HG02884 (cell line): ENCODE measurements around the gene RGS6.

Source experiments
- ATAC-seq: cut with Tn5 transposase; IDR thresholded peaks from one replicate; pipeline ENCODE4 v1.9.1; 2021; ENCODE audit warnings: mild to moderate bottlenecking, moderate library complexity; ENCODE audit not compliant: unreplicated experiment

The RGS6 gene

DNA sequence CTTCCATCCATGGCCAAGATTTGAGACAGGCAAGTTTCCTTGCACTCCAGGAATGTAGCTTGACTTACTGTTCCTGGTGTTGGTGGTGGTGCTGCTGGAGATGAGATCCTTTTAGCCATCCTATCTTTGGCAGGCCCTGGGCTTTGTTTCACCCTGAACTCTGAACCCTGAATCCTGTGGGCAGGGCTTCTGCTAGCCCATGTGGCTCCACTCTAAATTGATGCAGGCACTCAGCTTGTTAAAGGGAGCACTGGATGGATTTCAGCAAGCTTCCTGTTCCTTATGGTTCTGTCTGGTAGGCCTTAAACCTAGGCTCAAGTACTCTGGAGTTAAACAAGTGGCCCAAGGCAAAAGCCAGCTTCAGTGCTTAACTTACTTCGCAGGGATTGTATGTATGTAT lies 138.2 kb downstream of the RGS6 start:
- ATAC-seq: no peak

DNA sequence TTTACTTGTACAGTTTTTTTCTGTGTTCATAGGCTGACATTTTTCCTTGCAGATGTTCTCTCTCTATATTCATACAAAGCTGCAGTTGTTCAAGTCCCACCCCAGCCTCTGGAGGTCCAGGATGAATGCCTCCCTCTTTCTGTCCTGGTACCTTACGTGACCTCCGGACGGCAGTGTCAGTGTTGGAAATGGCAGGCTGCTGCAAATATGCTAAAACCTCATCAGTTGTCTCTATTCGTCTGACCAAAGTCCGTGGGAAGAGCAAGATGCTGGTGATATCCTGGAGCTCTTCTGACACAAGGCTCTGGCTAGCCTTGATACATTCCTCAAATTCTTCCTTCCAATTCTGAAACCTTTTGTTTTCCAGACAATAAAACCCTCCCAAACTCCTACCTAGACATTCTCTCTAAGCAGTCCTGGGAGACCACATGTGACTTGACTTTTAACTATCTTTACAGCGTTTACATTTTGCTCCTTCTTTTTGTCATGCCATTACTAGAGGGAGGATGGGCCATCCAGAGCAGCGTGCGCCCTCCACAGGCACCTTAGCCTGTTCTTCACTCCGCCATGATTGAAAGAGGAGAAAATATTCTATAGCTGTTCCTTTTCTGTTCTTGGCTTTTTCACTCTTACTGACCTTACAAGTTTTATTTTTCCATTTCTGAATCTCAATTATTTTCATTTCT lies 143.6 kb downstream of the RGS6 start:
- no peak for ATAC-seq

DNA sequence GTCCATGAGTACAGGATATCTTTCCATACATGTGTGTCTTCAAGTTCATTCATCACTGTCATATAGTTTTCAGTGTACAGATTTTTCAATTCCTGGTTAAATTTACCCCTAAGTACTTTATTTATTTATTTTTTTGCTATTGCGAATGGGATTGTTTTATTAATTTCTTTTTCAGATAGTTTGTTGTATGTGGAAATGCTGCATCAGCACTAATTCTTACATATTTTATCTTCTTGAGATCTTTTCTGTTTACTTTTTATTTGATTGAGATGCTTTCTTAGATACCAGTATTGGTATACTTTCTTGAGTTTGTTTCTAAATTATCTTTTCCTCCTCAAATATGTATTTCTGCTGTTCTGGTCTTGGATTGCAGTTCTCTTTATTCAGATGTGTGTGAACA lies 148.9 kb downstream of the RGS6 start:
- ATAC-seq: no peak

DNA sequence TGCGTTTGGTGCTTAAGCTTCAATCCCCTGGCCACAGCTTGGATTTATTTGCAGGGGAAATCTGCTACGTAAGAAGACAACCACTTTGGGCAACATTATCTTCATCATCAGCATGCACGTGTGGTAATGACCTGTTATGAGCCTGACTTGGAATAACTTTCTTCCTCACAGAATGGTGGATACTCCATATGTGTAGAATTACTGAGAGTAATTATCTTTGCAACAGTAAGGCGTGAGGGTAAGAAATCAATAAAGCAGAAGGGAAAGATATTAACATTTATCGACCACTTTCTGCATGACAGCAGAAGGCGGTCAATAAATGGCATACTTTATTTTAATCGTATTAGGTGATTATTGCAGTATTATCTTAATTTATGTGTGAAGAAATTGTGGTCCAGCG lies 152.7 kb downstream of the RGS6 start:
- ATAC-seq: no peak

DNA sequence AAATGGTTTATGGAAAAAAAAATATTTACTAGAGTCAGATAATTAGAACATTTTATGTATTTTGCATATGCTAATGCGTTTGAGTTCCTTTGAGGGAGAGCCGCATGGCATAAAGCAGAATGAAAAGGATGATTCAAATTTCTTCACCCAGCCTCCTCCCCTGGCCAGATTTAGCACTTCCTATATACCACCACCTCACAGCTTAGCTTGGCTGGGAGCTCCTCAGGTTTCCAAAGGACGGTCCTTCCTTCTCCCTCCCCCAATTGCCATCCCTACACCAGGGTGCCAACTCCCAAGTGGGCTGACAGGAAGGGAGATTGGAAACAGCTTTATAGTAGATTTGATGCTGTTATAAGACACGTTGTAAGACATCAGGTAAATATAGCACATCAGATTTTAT lies 157.4 kb downstream of the RGS6 start:
- no peak for ATAC-seq

DNA sequence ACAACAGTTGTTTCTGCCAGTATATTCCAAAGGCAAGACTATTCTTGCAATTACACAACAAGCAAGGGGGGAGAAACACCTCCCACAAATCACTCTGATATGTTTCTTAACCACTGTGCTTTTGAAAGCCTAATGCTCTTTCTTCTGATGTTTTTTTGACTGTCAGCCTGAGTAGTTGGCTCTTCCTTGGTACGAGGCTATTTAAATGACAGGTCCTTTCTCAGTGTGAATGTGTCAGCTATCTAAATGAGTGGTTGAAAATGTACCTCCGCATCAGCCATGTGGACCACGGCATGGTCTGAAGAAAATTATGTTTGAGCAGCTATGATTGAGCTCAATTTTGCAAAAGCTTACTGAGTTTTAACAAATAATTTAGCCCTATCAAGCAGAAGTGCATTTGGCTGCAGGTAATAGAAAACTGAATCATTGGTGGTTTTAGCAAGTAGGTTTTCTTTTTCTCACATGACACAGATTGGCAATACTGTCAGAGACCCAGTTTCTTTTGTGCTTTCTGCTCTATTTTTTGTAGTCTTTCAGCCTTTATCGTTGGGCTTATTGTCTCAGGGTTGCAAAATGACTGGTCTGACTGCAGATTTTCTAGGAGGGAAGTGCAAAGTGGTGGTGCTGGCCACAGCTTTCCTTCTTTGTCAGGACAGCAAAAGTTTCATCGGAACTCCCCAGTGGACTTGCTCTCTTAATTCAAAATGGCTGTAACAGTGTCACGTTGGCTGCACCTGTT lies 162.8 kb downstream of the RGS6 start:
- no peak for ATAC-seq

DNA sequence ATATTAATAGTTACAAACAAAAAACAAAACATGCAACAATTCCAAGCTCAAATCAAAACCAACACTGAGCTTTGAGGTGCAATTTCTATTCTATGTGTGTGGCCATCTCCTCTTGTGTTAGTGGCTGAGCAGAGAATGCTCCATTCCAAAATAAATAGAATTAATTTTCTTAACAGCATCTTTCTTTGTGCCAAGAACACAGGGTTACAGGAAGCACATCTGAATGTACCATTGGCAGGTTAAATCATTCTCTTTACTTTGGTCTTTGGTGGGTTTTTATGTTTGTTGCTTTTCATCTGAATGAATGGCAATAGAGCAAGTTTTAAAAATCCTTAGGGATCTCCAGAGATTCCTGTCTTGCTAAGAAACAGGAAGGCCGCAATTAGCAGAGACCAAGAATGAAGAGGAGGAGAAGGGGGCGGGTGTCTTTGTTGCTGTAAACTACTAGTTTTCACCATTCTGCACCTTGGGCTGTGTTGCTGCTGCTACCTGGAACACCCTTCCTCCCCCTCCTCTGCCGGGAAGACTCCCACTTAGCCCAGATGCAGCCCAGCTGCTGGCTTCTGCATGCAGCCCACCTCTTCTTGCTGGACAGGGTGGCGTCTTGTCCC lies 165.0 kb downstream of the RGS6 start:
- ATAC-seq: no peak

DNA sequence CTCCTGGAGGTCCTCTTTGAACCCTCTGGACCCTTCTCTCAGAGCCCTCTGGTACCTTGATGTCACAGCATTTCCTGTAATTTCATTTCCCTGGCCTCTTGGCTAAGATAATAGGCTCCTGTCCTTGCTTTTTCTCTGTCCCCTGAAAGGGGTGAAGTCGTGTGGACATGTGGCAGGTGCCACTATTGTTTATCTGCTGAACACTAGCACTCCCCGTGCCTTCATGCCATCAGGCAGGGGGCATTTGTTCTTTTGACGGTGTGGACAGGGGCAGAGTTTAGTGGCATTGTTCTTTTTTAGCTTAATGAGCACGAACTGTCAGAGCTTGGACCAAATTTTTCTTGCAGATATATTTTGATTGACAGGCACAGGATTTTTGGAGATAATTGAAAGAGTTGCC lies 166.0 kb downstream of the RGS6 start:
- no peak for ATAC-seq

DNA sequence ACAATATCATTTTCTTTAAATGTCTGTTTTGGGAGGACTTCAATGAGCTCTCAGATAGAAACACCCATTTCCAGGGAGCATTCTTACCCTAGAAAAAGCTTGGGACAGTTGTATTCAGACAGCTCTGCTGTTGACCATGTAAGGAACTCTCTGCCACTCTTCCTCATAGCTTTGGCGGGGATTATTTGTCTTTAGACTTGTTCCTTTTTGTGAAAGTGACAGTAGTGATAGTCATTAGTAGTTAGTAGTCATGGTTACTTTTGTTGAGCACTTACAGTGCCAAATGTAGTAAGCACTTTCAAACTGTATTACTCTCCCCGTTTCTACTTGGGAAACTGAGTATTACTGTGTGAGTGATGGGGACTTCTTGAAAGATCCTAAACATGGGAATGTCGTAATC lies 167.3 kb downstream of the RGS6 start:
- ATAC-seq: no peak

DNA sequence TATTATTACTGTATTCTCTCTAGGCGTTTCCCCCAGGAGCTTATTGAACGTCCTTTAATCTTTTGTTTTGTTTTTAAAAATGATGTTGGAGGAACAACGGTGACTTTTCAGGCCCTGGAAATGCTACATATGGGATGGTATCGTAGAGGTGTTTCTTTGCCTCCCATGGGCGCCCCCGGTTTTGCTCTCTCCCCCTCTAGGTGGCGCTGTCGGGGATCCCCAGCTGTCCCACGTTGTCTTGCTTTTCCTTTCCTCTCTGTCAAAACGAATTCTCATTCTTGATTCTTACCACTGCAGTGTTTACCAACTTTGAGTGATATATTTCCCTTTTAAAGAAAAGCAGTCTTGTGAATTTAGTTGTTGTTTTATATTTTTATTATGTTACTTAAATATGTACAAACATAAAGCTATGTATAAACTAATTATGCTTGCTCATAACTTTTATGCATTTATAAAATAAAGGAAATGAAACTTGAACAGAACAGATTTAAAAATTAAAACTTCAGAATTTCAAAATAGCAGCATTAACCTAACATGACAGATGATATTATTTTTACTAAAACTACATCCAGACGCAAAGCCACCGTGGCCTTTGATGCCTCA lies 171.9 kb downstream of the RGS6 start:
- ATAC-seq: no peak

DNA sequence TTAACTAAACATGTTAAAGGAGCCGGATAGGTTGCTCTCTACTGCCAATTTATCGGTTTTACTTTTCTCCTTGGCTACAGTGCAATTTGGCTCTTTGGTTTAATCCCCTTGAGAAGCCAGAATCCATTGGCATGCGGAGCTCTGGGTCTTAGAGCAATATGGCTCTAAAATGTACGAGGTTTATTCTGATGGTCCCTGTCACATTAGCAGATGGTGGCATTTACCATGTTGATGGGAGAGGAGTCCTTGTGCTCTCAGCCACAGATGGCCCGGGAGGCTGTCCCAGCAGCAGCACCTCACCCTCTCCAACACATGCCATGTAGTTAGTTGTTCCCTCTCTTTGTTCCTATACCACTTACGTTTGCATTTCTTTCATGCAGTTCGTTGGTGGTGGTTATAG lies 179.7 kb downstream of the RGS6 start:
- ATAC-seq: no peak

DNA sequence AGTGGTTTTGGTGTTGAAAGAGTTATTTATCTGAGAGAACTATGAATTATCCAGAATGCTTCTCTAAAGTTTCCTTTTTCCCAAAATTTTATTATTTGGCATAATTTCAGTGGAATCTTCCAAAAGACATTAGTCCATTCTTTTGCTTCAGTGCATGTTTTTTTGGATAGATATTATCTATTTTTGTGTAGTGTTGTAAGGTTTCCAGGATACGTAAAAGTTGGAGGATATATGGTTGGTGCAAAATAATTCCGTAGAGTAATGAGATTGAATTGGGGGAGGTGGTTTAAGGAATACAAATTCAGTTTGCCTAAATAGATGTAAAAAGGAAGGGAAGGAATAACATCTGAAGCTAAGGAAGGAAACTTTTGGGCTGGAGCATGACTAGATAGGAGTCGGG lies 186.6 kb downstream of the RGS6 start:
- no peak for ATAC-seq

DNA sequence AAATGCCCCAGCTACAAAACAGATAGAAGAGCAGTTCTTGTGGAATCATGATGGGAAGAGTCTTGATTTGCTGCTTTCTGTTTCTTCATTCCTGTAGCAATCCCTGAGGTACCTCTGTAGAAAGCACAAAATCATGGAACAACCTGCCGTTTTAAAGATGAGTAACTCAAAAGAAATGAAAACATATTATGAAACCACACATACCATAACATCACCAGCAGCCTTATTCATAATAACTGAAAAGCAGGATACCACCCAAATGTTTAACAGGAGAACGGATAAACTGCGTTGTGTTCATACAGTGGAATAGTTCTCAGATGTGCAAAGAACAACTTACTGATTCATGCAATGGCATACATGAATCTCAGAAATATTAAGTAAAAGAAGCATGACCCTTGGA lies 188.1 kb downstream of the RGS6 start:
- ATAC-seq: no peak

DNA sequence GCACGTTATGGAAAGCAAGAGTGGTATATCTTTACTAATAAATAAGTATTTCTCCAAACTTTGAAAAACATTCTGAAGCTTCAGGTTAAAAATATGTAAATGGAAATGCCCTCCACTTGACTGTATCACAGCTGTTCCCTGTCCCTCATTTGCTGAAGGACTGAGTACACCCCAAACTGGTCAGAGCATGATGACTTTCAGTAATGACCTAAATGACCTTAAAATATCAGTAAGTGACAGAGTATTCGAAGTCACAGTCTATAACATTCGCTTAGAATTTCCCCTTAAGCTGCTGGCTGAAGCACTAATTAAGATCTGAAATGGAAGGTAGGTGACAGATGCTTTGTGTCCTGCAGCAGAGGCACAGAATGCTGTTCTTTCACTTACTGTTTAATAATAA lies 191.5 kb downstream of the RGS6 start:
- ATAC-seq: no peak

DNA sequence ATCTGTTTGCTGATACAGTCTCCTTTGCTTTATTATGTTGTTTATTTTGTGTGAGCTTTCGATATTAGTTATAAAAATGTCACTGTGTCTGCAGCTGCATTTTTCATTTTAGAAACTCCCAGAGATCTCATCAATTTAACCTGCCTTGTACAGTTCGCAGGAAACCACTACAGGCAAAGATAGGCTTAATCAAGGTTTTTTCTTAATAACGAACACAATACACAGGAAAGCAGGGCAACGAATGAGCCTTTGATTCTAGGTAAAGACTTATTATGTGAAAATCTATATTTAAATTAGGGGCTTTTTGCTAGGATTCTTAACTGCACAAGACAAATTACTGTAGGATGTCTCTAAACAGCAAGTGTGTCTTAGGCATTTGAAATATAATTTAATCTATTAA lies 191.9 kb downstream of the RGS6 start:
- no peak for ATAC-seq

DNA sequence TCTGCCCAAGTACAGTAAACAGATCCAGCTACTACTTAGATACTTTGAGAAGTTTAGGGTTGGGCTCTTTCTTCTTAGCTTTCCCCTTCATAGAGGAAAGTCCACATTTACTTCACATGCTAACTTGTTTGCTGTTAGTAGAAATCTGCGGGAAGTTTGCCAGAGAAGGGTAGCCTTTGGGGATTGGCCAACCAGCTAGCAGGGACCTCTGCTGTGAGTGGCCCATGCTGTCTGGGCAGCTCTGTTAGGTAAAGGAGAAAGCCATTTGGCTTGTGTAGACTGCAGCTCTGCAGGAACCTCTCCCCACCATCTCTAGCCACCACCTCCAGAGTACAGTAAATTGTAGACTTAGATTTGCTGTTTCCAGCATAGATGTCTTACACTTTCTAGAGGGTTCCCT lies 193.9 kb downstream of the RGS6 start:
- ATAC-seq: no peak

DNA sequence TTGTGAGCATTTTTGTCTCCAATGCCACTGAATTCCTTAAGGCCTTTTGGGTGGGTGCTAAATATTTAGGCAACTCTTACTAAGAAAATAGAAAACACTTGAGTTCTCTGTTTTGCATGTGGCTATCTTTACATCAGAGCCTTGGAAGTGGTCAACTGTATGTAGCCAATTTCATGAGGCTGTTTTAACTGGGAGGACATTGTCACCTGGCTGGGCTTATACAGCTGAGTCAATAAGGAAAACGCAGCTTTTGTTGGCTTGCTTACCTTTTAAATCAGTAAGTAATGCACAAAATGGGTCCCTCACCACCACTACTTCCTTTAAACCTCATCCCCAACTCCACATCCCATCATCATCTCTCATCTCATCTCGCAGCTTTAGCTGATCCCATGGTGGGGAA lies 194.3 kb downstream of the RGS6 start:
- ATAC-seq: no peak

DNA sequence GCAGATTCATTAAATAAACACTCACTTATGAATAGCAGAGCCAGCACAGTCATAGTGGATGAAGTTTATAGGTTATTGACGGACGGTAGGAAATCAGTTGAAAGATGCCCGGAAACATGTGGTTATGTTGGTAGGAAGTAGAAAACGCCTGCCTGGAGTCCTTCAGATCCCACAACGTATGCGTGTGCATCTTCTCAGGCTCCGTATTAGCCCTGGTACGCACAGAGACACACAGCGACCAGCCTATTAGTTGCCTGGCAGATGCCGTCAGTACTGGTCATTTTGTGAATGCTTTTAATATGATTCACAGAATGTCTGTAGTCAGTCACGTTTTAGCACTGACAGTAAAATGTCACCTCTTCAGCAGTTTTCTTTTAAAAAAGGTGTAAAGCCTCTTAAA lies 196.4 kb downstream of the RGS6 start:
- ATAC-seq: no peak

DNA sequence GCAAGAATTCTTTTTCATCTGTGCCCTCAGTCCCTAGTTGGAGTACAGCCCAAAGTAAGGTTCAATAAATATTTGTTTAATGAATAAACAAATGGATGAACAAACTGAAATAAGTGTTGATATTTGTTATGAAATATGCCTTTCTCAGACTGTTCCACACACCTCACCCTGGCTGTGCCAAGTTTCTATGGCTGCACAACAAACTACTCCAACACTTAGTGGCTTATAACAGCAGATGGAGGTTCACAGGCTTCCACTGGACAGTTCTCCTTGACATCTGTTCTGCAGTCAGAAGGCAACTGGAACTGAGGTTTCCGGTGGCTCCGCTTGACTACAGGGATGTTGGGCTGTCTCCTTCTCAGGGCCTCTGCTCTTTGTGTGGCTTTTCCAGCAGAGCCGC lies 197.1 kb downstream of the RGS6 start:
- ATAC-seq: no peak

DNA sequence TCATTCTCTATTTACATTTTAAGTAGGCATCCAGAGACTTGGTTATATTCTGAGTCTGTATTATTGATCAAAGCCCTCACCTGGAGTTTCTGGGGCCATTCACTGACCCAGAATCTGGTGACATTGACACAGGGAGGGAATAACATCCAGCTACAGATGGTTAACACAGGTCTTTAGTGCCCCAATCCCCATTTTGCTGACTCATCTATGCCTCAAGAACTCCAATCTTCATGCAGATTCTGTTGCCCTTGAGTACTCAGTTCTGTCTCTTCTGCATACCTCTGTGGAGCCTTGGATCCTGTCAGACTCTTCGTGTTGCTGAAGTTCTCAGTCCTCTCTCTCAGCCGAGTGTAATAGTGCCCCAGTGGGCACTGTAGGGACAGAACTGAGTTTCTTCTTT lies 208.9 kb downstream of the RGS6 start:
- ATAC-seq: no peak

DNA sequence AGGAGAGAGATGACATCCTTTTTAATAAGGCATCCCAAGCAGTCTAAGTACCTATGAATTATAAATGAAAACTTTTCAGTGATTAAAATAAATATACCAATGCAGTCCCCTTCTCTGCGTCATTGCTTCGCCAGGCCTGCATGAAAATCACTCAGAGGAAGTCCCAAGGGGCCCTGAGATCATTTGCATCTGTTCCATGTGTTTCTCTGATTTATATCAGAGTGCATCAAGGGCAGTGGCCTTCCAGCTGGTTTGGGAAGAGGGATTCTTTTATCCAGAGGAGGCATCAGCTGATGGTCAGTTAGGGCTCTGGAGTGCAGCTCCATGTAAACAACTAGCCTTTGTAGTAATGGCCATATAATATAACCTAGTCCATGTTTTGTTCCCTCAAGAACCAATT lies 210.1 kb downstream of the RGS6 start:
- no peak for ATAC-seq

DNA sequence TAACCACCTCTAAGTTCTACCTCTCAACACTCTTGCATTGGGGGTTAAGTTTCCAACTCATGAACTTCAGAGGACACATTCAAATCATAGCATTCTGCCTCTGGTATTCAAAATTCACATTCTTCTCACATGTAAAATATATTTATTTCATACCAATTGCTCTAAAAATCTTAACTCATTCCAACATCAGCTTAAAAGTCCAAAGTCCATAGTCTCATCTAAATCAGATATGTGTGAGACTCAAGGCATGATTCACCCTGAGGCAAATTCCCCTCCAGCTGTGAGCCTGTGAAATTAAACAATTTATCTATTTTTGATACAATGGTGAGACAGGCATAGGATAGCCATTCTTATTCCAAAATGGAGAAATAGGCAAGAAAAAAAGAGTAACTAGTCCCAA lies 214.0 kb downstream of the RGS6 start:
- ATAC-seq: no peak
